Body of pancreas (tissue), 4 donors: ENCODE data around the gene ABLIM3.

Experiments used
- CTCF ChIP-seq, 7 experiments: fragments of 450-650 bp in 4 of 7; fragments of 200-600 bp in 3 of 7; sonication (generic) in 3 of 7; IDR thresholded peaks; one replicate each; pipeline ENCODE4 v1.5.1; 2016 to 2019; ENCODE audit warnings: antibody characterized with exemption in 7 of 7
- POLR2A ChIP-seq, 3 donors: fragments of 450-650 bp; IDR thresholded peaks; one replicate each; pipeline ENCODE4 v1.6.1; 2016; ENCODE audit warnings: antibody characterized with exemption in 3 of 3, mild to moderate bottlenecking in 2 of 3

DNA sequence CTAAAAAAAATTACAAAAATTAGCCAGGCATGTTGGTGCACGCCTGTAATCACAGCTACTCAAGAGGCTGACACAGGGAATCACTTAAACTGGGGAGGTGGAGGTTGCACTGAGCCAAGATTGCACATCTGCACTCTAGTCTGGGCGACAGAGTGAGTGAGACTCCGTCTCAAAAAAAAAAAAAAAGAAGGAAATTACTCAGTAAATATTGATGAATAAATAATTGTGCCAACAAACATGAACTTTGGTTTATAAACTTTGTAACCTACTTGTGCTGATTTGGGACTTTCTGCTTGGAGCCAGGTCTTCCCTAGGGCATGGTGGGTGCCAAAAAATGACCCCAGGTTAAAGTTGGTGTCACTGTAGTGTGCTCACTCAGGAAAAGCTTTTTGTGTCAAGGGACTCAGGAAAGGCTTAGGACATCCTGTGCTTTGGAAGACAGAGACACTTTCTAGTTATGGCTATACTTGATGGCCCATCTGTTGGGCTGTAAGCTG is 19.0 kb downstream of the ABLIM3 start:
- TF ChIP-seq CTCF (IDR thresholded peaks at IDR 0.05) (no peak), POLR2A (IDR thresholded peaks at IDR 0.05) (no peak)
